ENCODE data around the gene ASTN1.

DNA sequence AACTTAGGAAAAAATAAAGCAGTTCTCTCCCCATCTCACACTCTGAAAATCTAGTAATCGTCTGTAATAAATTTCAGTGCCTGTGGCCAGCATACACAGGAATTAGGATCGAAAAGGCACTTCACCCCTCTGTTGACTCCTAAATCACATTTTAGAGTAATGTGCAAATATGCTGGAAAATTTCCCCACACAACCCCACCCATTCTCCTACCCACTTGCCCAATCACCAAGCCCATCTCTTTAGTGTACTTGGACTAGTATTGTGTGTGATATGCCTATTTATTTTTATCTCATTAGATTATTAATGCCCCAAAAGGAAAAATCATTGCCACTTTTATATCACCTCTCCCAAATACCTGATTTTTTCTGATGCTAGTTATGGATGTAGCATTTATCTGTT, 323.3 kb downstream of the ASTN1 start:
- TF ChIP-seq, protein P1, sequence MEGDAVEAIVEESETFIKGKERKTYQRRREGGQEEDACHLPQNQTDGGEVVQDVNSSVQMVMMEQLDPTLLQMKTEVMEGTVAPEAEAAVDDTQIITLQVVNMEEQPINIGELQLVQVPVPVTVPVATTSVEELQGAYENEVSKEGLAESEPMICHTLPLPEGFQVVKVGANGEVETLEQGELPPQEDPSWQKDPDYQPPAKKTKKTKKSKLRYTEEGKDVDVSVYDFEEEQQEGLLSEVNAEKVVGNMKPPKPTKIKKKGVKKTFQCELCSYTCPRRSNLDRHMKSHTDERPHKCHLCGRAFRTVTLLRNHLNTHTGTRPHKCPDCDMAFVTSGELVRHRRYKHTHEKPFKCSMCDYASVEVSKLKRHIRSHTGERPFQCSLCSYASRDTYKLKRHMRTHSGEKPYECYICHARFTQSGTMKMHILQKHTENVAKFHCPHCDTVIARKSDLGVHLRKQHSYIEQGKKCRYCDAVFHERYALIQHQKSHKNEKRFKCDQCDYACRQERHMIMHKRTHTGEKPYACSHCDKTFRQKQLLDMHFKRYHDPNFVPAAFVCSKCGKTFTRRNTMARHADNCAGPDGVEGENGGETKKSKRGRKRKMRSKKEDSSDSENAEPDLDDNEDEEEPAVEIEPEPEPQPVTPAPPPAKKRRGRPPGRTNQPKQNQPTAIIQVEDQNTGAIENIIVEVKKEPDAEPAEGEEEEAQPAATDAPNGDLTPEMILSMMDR (IDR thresholded peaks at IDR 0.05; ENCODE audit: poor library complexity), result no peak
- TF ChIP-seq EZH2phosphoT487 (IDR thresholded peaks at IDR 0.05; ENCODE audit: low read depth, severe bottlenecking, unreplicated experiment), result no peak
